IPS-NIHi7 (cell line): ENCODE measurements around the gene SFTPD.

Source experiments
- DNase-seq: peaks from one replicate; pipeline ENCODE4 v3.0.0; 2012; ENCODE audit warnings: mixed read lengths; ENCODE audit errors: extremely low spot score

SFTPD gene

DNA sequence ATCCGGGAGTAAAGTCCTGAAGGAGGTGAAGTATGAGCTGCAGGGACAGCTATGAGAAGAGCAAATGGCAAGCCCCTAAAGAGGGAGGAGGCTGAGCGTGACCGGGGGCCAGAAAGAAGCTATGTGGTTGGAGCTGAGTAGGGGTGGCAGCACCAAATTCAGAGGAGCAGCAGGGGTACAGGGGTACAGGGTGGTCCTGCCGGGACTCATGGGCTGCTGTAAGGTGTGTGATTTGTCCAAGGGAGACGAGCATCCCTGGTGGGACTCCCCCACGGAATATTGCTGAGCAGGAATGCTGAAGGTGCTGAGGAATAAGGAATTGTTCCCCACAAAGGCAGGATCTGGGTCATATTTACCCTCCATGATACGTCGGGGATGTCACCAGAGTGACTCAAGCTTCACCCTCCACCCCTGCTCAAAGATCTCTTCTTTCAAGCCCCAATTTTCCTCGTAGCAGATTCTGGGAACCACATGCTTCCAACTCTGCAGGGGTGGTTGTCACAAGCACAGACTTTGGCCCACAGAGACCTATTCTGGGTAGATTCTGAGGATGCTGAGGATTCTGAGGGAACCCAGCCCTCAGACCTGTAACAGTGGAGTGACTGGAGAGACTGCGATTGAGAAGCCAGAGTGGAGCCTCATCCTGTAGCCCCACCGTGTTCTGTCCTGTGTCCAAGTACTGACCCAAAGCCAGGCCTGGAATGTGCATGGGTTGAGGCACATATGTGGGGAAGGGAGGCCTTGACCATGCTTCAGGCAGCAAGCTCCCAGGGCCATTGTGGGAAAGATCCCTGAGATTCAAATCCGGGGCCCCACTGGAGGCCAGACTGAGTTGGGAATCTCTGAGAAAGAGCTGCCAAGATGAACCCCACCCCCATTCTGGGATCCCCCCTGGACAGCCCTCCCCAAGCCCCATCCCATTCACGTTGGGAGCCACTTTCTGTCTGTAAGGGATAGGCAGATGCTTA is 4.2 kb downstream of the SFTPD start:
- no peak for DNase-seq

DNA sequence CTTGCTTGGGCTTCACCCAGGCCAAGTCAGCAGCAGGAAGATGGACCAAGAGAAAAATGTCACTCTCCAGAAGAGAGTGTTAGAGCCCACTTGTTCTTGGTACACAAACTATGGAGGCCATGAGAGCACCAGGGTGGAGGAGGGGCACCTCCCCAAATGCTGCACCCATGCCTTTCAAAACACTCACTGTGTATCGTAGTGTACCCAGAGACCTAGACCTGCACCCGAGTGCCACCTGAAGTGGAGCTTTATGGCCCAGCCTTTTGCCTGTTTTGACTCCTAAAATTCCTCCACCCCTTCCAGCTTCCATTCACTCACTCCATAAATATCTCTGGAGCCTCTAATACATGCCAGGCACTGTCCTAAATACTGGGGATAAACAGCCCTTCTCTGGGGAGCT is 5.0 kb downstream of the SFTPD start:
- DNase-seq: no peak

DNA sequence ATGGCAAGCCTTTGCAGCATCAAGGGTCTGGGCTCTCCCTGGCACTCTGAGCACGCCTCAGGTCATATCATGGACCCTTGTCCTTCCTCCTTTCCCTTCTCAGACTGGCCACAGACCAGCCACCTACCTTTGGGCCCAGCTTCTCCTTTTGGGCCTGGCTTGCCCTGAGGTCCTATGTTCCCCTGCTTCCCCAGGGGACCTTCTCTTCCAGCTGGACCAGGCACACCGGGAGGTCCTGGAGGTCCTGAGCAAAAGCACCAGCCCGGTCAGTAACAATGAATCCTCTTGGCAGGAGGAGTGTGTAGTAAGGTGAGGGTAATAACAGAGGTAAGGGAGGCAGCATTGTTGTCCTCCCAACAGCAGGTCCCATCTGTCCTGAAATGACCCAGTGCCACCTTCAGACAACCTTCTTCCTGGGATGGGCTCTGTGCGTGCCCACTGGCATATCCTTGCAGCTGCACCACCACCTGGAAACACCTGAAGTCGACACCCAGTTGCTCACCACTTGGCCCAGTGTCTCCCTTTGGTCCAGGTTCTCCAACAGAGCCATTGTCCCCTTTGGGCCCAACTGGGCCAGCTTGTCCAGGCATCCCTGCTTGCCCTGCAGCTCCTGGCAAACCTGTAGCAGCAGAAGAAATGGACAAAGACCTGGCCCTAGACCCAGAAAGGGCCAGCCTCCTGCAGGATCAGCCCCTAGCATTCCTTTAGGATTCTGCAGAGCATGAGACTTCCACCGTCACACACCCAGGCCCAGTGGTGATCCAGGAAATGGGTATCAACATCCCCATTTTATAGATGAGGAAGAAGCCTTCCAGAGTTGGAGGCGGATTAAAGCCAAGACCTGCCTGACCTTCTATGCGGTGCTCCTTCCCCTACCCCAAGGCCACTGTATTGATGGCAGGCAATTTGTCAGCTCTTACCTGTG is 6.4 kb downstream of the SFTPD start:
- no peak for DNase-seq

DNA sequence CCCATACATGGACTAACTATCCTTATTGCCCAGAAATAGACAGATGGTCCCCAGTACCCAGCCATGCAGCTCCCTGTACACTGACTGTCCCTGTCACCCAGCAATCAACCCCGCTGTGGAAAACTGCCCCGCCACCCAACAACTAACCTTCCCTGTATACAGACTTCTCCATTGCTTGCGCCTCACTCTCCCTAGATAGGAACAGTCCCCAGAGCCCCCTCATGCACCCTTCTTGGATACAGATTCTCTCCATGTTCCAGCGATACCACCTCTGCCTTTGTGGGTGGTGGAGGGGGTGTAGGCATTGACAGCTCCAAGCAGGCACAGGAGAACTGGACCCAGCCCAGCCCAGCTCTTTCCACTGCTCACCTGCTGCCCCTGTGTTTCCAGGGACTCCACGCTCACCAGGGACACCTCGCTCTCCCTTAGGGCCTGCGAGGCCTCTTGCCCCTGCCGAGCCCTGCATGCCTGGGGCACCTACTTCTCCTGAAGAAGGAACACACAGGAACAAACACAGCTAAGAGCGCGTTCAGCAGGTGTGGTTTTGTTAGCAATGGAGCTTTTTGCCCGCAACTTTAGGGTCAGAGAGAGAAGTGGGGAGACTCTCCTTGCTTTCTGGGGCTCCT is 7.2 kb downstream of the SFTPD start:
- DNase-seq: no peak

DNA sequence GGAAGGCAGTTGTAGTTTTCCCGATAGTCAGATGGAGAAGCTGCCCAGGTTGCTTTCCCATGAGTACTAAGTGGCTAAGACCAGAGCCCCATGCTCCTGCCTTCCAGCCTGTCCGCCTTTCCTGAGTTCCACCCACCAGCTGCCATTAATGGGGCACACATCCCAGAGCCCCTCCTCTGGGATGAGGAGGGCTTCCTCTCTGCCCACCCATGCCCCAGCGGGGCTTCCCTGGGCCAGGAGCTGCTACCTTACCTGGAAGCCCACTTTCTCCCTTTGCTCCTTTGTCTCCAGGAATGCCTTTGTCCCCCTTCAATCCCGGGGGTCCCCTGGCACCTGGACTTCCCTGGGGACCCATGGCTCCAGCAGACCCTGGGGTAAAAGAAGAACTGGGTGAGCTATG is 7.8 kb downstream of the SFTPD start:
- DNase-seq: no peak

DNA sequence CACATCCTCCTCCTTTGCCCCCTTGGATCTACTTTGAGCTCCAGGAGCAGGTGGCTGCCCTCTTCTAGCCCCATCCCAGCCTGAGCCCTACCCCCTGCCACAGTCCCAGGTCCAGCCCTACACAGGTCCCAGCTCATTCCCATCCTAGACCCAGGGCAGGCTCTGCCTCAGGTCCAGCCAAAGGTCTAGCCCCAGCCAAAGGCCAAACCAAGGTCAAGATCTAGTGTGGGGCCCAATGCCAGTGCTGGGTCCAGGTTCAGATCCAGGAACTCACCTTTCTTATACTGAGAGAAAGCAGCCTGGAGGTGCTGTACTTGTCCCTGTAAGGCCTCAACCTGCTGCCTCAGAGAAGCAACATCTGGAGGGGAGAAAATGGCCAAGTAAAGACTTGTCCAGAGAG is 8.5 kb downstream of the SFTPD start:
- DNase-seq: no peak

DNA sequence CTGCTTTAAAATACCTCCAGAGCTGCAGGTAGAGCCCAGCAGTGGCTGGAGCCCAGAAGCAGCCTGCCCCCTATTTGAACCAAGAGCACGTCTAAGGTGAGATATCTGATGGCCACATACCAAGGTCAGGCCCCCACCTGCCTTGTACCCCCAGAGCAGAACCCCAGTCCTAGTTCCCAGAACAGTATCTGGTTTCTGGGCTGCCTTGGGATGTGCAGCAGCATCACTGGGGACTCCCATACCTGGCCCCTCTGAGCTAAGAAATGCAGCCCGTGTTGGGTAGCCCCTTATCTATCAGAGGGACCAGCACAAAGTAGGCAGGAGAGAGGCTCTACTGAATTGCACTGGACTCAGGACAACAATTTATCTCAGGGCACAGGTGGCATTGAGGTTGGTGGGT is 8.9 kb downstream of the SFTPD start:
- no peak for DNase-seq

DNA sequence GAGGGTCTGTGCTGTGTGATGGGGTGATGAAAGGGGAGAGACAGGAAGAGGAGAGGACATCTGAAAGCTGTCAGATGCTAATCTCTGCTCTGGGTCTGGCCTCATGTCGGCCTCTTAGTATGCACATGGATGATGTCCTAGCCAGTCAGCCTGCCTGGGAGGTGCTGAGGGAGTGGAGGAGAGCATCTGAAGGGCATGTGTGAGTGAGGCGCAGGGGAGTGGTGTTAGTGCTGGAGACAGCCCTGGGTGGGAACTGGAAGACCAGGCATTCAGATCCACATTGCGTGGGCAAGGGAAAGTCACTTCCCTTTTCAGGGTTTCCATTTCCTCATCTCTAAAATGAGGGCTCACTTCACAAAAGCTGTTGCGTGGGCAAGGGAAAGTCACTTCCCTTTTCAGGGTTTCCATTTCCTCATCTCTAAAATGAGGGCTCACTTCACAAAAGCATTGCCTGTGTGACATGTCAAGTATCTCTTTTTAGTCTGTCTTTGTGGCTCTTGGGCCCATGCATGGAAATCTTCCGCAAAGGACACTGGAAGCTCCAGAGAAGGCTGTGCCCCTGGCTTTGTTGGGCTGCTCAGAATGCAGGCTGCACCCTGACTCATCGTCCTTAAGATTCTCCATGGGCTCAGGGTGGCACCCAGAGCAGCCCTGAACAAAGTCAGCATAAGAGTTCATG is 10.0 kb downstream of the SFTPD start:
- no peak for DNase-seq

DNA sequence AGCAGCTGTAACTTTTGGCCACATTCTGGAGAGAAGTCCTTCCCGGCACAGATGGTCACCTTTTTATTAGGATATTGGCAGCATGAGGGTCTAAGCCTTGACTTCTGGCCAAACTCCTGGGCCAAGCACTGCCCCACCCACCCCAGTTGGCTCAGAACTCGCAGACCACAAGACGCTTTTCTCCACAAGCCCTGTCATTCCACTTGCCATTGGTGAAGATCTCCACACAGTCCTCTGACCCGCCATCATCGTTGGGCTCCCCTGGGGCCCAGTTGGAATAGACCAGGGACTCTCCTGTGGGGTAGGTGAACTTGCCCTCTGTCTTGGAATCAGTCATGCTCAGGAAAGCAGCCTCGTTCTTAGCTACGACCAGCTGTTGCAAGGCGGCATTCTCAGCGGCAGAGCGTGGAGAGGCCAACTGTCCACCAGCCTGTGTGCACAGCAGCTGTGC is 11.2 kb downstream of the SFTPD start:
- DNase-seq: no peak

DNA sequence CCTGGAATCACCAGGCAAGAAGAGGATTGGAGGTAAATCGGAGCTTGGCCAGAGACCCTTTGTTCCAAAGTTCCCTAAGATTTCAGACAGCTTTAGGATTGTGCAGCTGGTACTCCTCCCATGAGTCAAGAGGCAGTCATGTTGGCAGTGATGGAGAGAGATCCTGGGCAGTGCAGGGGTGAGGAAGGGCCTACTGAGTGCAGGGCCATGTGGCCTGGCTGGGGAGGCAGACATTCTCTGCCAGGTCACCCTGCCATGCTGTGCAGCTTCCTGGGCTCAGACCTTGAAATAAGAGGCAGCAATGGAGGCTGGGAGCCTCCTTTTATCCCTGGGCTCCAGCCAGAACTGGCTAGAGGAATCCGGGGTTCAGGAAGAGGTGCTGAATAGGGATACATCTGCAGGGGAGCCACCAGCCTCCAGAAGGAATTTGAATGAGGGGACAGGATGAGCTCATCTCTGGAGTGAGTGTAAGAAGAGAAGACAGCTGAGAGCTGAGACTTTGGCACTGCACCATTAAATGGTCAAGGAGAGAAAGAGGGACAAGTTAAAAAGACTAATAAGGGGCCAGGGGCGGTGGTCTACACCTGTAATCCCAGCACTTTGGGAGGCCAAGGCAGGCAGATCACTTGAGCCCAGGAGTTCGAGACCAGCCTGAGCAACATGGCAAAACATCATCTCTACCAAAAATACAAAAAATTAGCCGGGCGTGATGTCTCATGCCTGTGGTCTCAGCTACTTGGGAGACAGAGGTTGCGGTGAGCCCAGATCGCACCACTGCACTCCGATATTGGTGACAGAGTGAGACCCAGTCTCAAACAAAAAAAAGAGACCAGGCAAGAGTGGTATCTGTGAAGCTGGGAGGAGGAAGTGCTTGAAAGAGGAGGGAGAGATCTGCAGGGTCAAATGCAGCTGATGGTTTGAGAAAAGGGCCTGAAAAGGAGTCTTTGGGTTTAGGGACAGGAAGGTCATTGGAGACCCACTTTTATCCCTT is 12.0 kb downstream of the SFTPD start:
- DNase-seq: no peak

DNA sequence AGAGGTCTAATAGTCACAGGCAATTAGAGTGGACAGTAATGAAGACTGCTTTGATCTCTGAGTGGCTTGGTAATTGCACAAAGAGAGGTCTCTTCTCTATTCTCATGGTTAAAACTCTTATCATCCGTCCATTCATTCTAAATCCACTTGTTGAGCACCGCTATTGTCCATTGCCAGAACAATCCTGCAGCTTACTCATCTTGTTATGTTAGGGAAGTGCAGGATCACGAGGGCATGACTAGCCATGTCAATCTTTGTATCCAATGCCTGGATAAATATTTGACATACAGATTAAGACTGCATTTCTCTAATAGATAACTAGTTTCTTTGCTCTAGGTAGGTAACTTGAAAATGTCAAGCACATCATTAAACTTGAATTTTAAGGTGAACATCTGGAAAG is 14.9 kb downstream of the SFTPD start:
- no peak for DNase-seq

DNA sequence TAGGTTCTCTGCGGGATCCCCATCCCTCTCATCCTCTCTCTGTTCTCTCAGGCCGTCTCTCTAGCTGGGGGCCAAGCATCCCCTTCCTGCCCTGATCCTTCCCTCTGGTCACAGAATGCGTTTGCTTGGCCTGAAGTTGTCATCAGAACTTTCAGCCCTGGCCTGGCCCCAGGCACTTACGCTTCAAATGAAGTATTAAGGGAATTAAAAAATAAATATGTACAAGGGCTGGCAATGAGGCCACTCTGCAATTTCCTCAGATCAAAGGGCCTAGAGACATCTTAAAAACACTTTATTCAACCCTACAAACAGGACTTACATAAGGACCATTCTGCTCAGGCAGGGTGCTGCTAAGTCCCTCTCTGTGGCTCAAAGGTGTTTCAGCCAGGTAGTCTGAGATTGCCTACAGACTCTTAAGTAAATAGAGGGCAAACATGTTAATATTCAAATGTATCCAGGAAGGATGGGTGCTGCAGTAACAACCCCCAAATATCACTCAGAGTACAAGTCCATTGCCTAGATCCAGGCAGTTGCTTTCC is 16.0 kb downstream of the SFTPD start:
- DNase-seq: no peak

DNA sequence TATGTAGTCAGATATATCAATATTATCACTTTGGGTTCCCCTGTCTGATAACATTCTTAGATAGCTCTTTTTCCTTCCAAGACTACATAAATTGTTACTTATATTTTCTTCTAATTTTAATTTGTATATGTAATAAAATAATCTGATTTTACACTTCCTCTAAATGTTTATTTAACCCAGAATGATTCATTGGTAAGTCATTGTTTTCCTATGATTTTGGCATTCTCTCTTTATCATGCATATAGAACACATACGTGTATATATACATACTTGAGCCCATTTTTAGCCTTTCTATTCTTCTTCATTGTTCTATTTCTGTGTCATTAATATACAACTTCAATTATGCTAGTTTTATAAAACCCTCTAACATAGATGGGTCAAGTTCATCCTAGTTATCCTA is 16.6 kb downstream of the SFTPD start:
- no peak for DNase-seq

DNA sequence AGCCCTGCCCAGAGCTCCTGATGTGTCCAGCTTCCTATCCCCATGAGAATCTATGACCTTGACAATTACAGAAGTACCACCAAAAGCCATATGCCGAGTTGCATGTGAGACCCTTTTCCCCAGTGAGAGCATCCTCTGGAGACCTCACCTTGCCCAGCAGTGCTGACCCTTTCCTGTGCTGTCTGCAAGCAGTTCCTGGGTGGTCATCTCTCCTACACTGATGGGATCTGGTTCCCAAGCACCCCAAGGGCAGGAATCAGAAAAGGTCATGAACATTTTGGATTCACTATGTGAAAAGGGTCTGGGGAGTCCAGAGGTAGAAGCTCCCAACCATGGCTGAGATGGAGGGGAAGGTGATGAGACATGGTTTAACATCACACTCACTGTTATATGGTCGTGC is 18.2 kb downstream of the SFTPD start:
- DNase-seq: no peak

DNA sequence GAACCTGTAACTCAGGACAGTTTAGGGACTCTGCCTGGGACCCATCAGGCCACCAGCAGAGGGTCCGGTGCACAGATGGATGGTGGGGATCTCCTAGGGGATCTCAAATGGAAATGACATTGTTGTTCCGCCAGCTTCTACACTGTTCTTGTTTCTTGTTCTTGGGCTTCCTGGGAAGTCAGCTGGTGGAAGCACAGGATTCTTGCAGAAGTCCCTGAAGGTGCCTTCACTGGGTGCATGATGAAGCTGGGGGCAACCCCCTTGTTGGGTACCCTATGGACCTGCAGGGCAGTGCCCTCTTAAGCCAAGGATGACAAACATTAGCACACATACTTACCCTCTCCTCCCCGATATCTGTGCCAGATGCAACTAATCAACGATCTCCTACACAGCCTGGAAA is 18.6 kb downstream of the SFTPD start:
- no peak for DNase-seq

DNA sequence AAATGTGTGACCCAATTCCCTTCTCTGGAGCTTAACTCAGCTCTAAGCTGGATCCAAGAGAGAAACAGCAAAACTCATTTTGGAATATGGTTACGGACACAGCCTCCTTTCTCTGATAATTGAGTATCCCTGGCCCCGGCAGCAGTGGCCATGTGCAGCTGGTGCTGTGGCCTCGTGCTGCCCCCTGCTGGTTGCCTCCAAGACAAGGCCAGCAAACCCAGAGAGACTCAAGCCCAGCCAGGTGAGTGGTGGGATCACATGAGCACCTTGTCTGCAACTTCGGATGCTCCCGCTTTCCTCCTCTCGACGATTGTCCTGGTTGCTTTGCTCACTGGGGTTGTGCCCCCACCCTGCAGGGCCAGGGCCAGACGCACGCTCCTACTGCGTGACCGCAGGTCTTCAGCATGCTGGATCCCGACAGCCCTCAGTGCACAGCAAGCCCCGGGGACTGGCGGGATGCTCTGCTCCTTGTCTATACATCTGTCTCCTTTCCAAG is 19.4 kb downstream of the SFTPD start:
- peak; percentile 92 for DNase-seq

DNA sequence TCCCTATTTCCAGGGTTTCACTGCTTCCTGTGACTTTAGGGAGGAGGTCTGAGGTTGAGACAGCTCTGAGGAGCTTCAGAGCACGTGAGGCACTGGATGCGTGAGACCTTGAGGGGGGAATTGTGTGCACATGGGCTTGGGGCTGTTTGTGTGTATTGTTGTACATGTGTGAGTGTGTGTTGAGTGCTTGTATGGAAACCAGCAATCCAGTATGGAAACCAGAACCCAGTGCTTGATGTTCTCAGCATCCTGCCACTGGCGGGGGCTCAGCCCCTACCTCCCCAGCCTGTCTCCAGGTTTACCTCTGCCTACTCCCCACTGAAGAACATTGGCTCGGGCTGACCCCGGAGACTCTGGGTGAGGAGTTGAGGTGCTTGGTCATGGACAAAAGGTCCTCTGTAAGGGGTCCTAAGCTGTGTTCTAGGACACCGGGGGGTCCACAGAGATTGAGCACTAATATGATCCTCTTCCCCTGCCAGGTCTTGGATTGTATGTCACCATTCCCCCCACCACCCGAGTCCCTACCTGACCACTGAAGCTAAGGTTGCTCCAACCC is 20.8 kb downstream of the SFTPD start:
- peak; percentile 4 for DNase-seq

DNA sequence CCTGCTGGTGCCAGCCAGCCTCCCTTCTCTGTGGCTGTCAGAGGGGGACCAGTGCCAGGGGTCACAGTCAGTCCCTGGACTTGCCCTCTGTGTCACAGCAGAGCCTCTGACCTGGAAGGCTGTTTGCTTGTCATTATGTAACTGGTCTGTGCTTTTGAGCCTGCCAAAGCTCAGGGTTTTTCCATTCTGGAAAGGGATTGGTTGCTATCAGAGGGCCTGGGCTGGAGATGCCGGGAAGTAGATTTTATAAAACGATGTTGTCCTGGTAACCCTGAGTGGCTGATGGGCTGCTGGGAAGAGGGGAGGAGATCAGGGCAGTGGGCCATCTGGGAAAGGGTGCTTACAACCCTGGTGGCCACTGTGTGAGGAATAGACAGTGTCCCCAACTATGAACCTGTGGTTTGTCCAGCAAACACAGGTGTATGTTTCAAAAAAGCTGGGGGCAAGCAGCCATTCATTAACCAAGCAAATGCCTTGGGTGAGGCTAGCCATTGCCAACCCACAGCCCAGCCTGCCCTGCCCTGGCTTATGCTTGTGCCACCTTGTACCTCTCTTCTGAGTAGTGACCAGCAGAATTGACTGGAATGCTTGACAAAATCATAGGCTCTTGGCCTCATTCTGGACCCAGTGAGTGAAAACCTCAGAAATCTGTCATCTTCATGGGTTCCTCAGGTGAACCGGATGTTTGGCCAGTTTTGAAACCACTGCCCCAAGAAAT is 21.6 kb downstream of the SFTPD start:
- DNase-seq: peak; percentile 3

DNA sequence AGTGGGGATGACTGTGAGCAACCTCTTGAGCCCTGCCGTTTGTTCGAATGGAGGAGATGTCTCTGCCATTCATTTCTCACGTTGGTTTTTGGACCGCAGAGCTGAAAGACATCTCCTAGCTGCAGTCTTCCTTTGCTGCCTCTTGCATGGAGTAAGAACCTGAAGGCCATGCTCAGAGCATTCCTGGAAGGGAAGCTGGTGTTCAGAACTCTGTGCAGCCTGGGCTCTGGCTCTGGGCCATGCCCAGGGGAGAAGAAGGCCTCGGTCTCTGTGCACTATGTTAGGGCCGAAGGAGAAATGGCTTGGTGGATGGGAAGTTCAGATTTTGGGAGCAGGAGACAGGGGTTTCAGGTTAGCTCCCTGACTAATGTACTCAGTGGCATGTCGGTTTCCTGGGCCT is 22.9 kb downstream of the SFTPD start:
- no peak for DNase-seq
